Kidney glomerular epithelial cell (primary cell): ENCODE data around the gene ARRDC2.

Experiments
- DNase-seq: peaks from one replicate; lab custom pipeline; 2025; lab: John Stamatoyannopoulos, UW

The ARRDC2 gene

GRCh38 chr19:18058208-18059009, 50.4 kb downstream of the ARRDC2 start:
- DNase-seq: peak; percentile 45

GRCh38 chr19:18059297-18059696, 51.3 kb downstream of the ARRDC2 start:
- DNase-seq: no peak

- DNase-seq: no peak
Observed at GRCh38 chr19:18059902-18060301, 51.9 kb downstream of the ARRDC2 start.

- no peak for DNase-seq
Observed at GRCh38 chr19:18060472-18060871, 52.5 kb downstream of the ARRDC2 start.

- no peak for DNase-seq
Observed at GRCh38 chr19:18062028-18062427, 54.1 kb downstream of the ARRDC2 start.

- no peak for DNase-seq
Observed at GRCh38 chr19:18063463-18063862, 55.5 kb downstream of the ARRDC2 start.
